A549 (cell line): ENCODE results near the gene ANLN. TPM values are rescaled to one million over a fixed set of nuclear protein-coding genes. Genes with fewer than 3 reads are reported as not detected.
"Not testable (repeated sequence)": the region's sequence is repeated elsewhere in the genome, so short reads cannot be mapped to it uniquely, and the experiment has no call there.

Experiments used
- ATAC-seq, 2 experiments: fragments of 200-7000 bp in 1 of 2; fragments of >200 bp in 1 of 2; cut with Nextera tagmentation in 1 of 2; cut with Tn5 transposase in 1 of 2; 3 replicates each; pipeline versions ENCODE4 v1.8.0 to v1.9.1; 2018 to 2020; ENCODE audit warnings: mild to moderate bottlenecking in 1 of 2, moderate library complexity in 1 of 2
- CTCF ChIA-PET: fragments of 300-600 bp; sonication (Branson Sonifier 250); formaldehyde crosslinking; extraction: SDS; loops from one replicate; lab custom pipeline; 2021; ENCODE audit warnings: antibody characterized with exemption, inconsistent platforms; lab: Yijun Ruan, JAX
- POLR2A ChIA-PET: fragments of 350-600 bp; formaldehyde crosslinking; extraction: SDS; loops from one replicate; lab custom pipeline; 2021; ENCODE audit warnings: antibody characterized with exemption, inconsistent platforms; lab: Yijun Ruan, JAX
- DNase-seq, 2 experiments: peaks; one replicate each; pipeline versions ENCODE4 v3.0.0 to v3.0.0-alpha.2; 2011 to 2016; ENCODE audit warnings: low read depth in 1 of 2, low spot score in 1 of 2
- FAIRE-seq: peaks from 2 replicates; lab custom pipeline; 2011; peaks lifted over from hg19 to GRCh38; lab: Jason Lieb, UNC
- H3K27ac ChIP-seq, 2 experiments: fragments of >200 bp; sonication (Bioruptor Twin); formaldehyde crosslinking; 3 replicates each; pipeline ENCODE4 v1.5.1; 2016 to 2017
- H3K4me1 ChIP-seq: fragments of >200 bp; sonication (Bioruptor Twin); formaldehyde crosslinking; 3 replicates; pipeline ENCODE4 v1.6.1; 2016
- H3K4me2 ChIP-seq: fragments of >200 bp; sonication (Bioruptor Twin); formaldehyde crosslinking; 3 replicates; pipeline ENCODE4 v1.6.1; 2016
- H3K4me3 ChIP-seq: fragments of >200 bp; sonication (Bioruptor Twin); formaldehyde crosslinking; 3 replicates; pipeline ENCODE4 v1.5.1; 2016
- H3K9me3 ChIP-seq: fragments of >200 bp; sonication (Bioruptor Twin); formaldehyde crosslinking; 3 replicates; pipeline ENCODE4 v1.6.1; 2016
- CBX2 ChIP-seq: fragments of 200-600 bp; sonication (generic); IDR thresholded peaks from 2 replicates; pipeline ENCODE4 v1.6.1; 2016; ENCODE audit warnings: low read depth, mild to moderate bottlenecking, borderline replicate concordance
- CHD4 ChIP-seq: fragments of 200-600 bp; sonication (generic); IDR thresholded peaks from 2 replicates; pipeline ENCODE4 v1.6.1; 2016; ENCODE audit warnings: antibody characterized with exemption, mild to moderate bottlenecking, borderline replicate concordance
- ELK1 ChIP-seq: fragments of 150-350 bp; IDR thresholded peaks from 2 replicates; pipeline ENCODE4 v1.6.1; 2014; ENCODE audit warnings: low read depth, mild to moderate bottlenecking, low read length
- ESRRA ChIP-seq: fragments of 150-350 bp; IDR thresholded peaks from 2 replicates; pipeline ENCODE4 v1.6.1; 2014; ENCODE audit warnings: mild to moderate bottlenecking, low read length, borderline replicate concordance
- FOSB ChIP-seq: fragments of 250-450 bp; sonication (Bioruptor Pico); IDR thresholded peaks from 2 replicates; pipeline ENCODE4 v1.5.0; 2020; ENCODE audit warnings: mild to moderate bottlenecking, moderate library complexity
- FOXS1 ChIP-seq: fragments of 250-450 bp; sonication (Bioruptor Pico); IDR thresholded peaks from 2 replicates; pipeline ENCODE4 v1.5.0; 2020; ENCODE audit warnings: mild to moderate bottlenecking, moderate library complexity
- HDAC2 ChIP-seq: fragments of 200-600 bp; sonication (generic); IDR thresholded peaks from 2 replicates; pipeline ENCODE4 v1.6.1; 2016
- HEYL ChIP-seq: fragments of 250-450 bp; sonication (Bioruptor Pico); IDR thresholded peaks from 2 replicates; pipeline ENCODE4 v1.8.0; 2021; ENCODE audit warnings: mild to moderate bottlenecking, moderate library complexity
- HOXB13 ChIP-seq: fragments of 250-450 bp; sonication (Bioruptor Pico); IDR thresholded peaks from 2 replicates; pipeline ENCODE4 v1.5.0; 2020; ENCODE audit warnings: low read depth, mild to moderate bottlenecking, moderate library complexity
- HOXB5 ChIP-seq: fragments of 250-450 bp; sonication (Bioruptor Pico); IDR thresholded peaks from 2 replicates; pipeline ENCODE4 v1.5.0; 2020; ENCODE audit warnings: mild to moderate bottlenecking, moderate library complexity
- JUN ChIP-seq, 2 experiments: fragments of >200 bp; sonication (Bioruptor Twin); formaldehyde crosslinking; IDR thresholded peaks; 2 replicates in 1 of 2; 3 replicates in 1 of 2; pipeline ENCODE4 v1.6.1; 2016 to 2017
- JUNB ChIP-seq: fragments of >200 bp; sonication (Bioruptor Twin); formaldehyde crosslinking; IDR thresholded peaks from 2 replicates; pipeline ENCODE4 v1.6.1; 2016
- KDM1A ChIP-seq: fragments of 200-600 bp; sonication (generic); IDR thresholded peaks from 2 replicates; pipeline ENCODE4 v1.6.1; 2016; ENCODE audit warnings: low read depth, mild to moderate bottlenecking
- MYC ChIP-seq: IDR thresholded peaks from 2 replicates; pipeline ENCODE4 v1.6.1; 2012; ENCODE audit warnings: mild to moderate bottlenecking, inconsistent platforms, low read length, improper control_type of control experiment, borderline replicate concordance
- NFE2L2 ChIP-seq: fragments of 150-350 bp; conservative IDR thresholded peaks from 2 replicates; pipeline ENCODE4 v1.6.1; 2014; ENCODE audit warnings: low read length
- NPAS2 ChIP-seq: fragments of 250-450 bp; sonication (Bioruptor Pico); IDR thresholded peaks from 2 replicates; pipeline ENCODE4 v1.8.0; 2022; ENCODE audit warnings: mild to moderate bottlenecking, moderate library complexity, borderline replicate concordance
- NR3C1 ChIP-seq: fragments of >200 bp; sonication (Bioruptor Twin); formaldehyde crosslinking; IDR thresholded peaks from 3 replicates; pipeline ENCODE4 v1.6.1; 2017
- POLR2A ChIP-seq: IDR thresholded peaks from 2 replicates; pipeline ENCODE4 v1.6.1; 2012; ENCODE audit warnings: mild to moderate bottlenecking, low read length
- POLR2AphosphoS2 ChIP-seq: conservative IDR thresholded peaks from 2 replicates; pipeline ENCODE4 v1.6.1; 2012; ENCODE audit warnings: low read length, improper control_type of control experiment, inconsistent platforms
- RCOR1 ChIP-seq: fragments of 150-350 bp; IDR thresholded peaks from 2 replicates; pipeline ENCODE4 v1.6.1; 2014; ENCODE audit warnings: antibody characterized with exemption, low read length, low read depth
- REST ChIP-seq: fragments of 200-600 bp; sonication (generic); IDR thresholded peaks from 2 replicates; pipeline ENCODE4 v1.6.1; 2016; ENCODE audit warnings: antibody characterized with exemption, mild to moderate bottlenecking, moderate library complexity
- SMC3 ChIP-seq: fragments of >200 bp; sonication (Bioruptor Twin); formaldehyde crosslinking; IDR thresholded peaks from 3 replicates; pipeline ENCODE4 v1.6.1; 2018; ENCODE audit warnings: inconsistent platforms
- TP53 ChIP-seq: fragments of 250-450 bp; sonication (Bioruptor Pico); IDR thresholded peaks from 2 replicates; pipeline ENCODE4 v1.5.0; 2021; ENCODE audit warnings: mild to moderate bottlenecking, moderate library complexity
- ZC3H11A ChIP-seq: fragments of 450-650 bp; IDR thresholded peaks from 2 replicates; pipeline ENCODE4 v1.6.1; 2014; ENCODE audit warnings: antibody characterized with exemption, mild to moderate bottlenecking
- WGBS: methylation state at CpG from one replicate; pipeline ENCODE4 v1.1.6; 2017; ENCODE audit errors: missing lambda C conversion rate; 5-methylcytosine and 5-hydroxymethylcytosine counted together
- polyA plus RNA-seq, 4 experiments: library from polyadenylated mRNA; depleted of rRNA in 3 of 4; stranded (reverse); fragments of >200 nt; fragmentation: RNase III in 1 of 4; extraction: RNeasy Plus Mini Kit Qiagen cat#74134 plus additional on column Dnase treatment in 1 of 4; gene quantifications; 2 replicates in 3 of 4; 3 replicates in 1 of 4; pipeline ENCODE4 v1.2.3, GENCODE V29; 2011 to 2017
- TF ChIP-seq, protein P1 (sequence below): fragments of 250-450 bp; sonication (Bioruptor Pico); IDR thresholded peaks from 2 replicates; pipeline ENCODE4 v1.5.0; 2020; ENCODE audit warnings: low read depth, mild to moderate bottlenecking, moderate library complexity
- TF ChIP-seq, protein P2 (sequence below): fragments of >200 bp; sonication (Bioruptor Twin); formaldehyde crosslinking; IDR thresholded peaks from 3 replicates; pipeline ENCODE4 v1.6.1; 2016
- TF ChIP-seq, protein P3 (sequence below): IDR thresholded peaks from 2 replicates; pipeline ENCODE4 v1.6.1; 2012

The ANLN gene
- polyA plus RNA-seq, 2 of the 4 experiments (the other 2 are of a cell fraction): 52.4 to 72.9 TPM

DNA sequence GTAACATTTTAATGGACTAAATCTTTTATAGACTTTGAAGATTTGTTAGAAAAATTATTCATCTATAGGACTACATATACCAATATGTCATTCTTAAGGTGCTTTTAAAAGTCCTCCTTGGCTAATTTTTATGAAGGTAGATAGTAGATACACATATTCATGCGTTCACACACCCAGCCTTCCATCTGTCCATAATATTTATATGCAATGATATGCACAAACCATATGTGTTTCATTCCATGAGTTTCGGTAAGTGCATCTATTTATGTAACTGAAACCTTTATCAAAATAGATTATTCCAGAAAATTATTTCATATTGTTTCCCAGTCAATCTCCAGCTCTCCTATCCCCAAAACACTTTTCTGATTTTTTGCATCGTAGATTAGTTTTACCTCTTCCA is 101.7 kb downstream of the ANLN start (continued):
- TF ChIP-seq, protein P1, sequence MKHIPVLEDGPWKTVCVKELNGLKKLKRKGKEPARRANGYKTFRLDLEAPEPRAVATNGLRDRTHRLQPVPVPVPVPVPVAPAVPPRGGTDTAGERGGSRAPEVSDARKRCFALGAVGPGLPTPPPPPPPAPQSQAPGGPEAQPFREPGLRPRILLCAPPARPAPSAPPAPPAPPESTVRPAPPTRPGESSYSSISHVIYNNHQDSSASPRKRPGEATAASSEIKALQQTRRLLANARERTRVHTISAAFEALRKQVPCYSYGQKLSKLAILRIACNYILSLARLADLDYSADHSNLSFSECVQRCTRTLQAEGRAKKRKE: no peak
- no peak for TF ChIP-seq MYC

DNA sequence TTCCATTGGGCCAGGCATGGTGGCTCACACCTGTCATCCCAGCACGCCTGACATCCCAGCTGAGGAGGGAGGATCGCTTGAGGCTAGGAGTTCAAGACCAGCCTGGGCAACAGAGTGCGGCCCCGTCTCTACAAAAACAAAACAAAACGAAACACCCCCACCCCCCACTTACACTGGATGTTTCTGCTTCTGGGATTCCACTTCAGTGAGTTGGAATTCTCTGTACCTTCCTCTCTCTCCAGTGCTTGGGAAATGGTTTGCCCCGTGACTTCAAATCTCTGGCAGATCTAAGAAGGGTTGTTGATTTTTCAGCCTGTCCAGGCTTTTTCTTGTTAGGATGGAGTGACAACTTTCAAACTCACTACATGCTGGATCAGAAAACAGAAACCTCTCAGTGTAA is 106.9 kb downstream of the ANLN start:
- ChIA-PET POLR2A (no interaction called here), CTCF (interaction anchor here (0.9 to 20.0 kb wide), 3 partner anchors 9 to 471 kb away, joined by 3 to 261 read pairs (median 14); no protein-coding TSS in a partner anchor)
- no peaks in the 10 kb centered on the region for H3K4me1 ChIP-seq
- no peak overlapping the region for H3K4me2 ChIP-seq
- no peak overlapping the region for H3K4me3 ChIP-seq
- H3K9me3 ChIP-seq: no peaks in the 10 kb centered on the region
- no peak overlapping the region for H3K27ac ChIP-seq
- WGBS: 71% methylated on average over 6 of the region's 6 CpGs
- TF ChIP-seq HOXB5 (no peak), POLR2AphosphoS2 (no peak), ESRRA (no peak), SMC3 (no peak), JUN (IDR thresholded peaks at IDR 0.05) (no peak), TP53 (no peak), MYC (no peak), NR3C1 (no peak), JUNB (no peak), HEYL (no peak), POLR2A (no peak)
- FAIRE-seq (no peak), ATAC-seq (no peak), DNase-seq (no peak)

DNA sequence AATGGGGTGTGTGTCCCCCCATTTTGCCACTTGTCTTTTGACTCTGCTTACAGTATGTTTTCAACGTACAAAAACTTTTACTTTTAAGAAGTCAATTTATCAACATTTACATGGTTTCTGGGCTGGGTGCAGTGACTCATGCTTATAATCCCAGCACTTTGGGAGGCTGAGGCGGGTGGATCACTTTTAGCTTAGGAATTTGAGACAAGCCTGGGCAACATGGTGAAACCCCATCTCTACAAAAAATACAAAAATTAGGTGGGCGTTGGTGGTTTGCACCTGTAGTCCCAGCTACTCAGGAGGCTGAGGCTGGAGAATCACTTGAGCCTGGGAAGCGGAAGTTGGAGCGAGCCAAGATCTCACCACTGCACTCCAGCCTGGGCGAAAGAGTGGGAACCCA is 107.5 kb downstream of the ANLN start:
- POLR2A ChIA-PET, H3K4me2 ChIP-seq, H3K4me3 ChIP-seq, ATAC-seq, H3K27ac ChIP-seq, H3K9me3 ChIP-seq, H3K4me1 ChIP-seq, DNase-seq, FAIRE-seq: not testable (repeated sequence)
- 67% methylated on average over 6 of the region's 6 CpGs for WGBS
- CTCF ChIA-PET: interaction anchor here (0.9 to 20.0 kb wide), 3 partner anchors 10 to 470 kb away, joined by 3 to 261 read pairs (median 14); no protein-coding TSS in a partner anchor

GRCh38 chr7:36497775-36498174 is 108.1 kb downstream of the ANLN start:
- POLR2A ChIA-PET: no interaction called here
- no peak for TF ChIP-seq FOSB (CRISPR knock-in tag)
- TF ChIP-seq CBX2: no peak
- TF ChIP-seq RCOR1: no peak
- TF ChIP-seq POLR2A: no peak
- TF ChIP-seq SMC3: no peak
- no peak for TF ChIP-seq ELK1
- no peak for TF ChIP-seq REST
- no peak for TF ChIP-seq HOXB13 (CRISPR knock-in tag)
- no peak for TF ChIP-seq ZC3H11A
- no peak for TF ChIP-seq KDM1A
- no peak for TF ChIP-seq CHD4
- TF ChIP-seq, protein P2, sequence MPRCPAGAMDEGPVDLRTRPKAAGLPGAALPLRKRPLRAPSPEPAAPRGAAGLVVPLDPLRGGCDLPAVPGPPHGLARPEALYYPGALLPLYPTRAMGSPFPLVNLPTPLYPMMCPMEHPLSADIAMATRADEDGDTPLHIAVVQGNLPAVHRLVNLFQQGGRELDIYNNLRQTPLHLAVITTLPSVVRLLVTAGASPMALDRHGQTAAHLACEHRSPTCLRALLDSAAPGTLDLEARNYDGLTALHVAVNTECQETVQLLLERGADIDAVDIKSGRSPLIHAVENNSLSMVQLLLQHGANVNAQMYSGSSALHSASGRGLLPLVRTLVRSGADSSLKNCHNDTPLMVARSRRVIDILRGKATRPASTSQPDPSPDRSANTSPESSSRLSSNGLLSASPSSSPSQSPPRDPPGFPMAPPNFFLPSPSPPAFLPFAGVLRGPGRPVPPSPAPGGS: no peak
- TF ChIP-seq HDAC2: no peak
- TF ChIP-seq FOXS1 (CRISPR knock-in tag): no peak
- no peak for TF ChIP-seq NFE2L2
- TF ChIP-seq, protein P3, sequence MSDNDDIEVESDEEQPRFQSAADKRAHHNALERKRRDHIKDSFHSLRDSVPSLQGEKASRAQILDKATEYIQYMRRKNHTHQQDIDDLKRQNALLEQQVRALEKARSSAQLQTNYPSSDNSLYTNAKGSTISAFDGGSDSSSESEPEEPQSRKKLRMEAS: no peak
- no peak for TF ChIP-seq NPAS2 (CRISPR knock-in tag)
- TF ChIP-seq, protein P1: no peak

More at GRCh38 chr7:36497775-36498174, 108.1 kb downstream of the ANLN start:
- no peak for DNase-seq
- H3K4me2 ChIP-seq: no peak overlapping the region
- WGBS: 19% methylated on average over 4 of the region's 4 CpGs
- no peak overlapping the region for H3K4me3 ChIP-seq
- no peak for FAIRE-seq
- CTCF ChIA-PET: interaction anchor here (1.2 to 20.0 kb wide), 4 partner anchors 10 to 702 kb away, joined by 3 to 261 read pairs (median 3); no protein-coding TSS in a partner anchor
- H3K27ac ChIP-seq: no peak overlapping the region
- no peak for ATAC-seq
- H3K9me3 ChIP-seq: no peaks in the 10 kb centered on the region
- no peaks in the 10 kb centered on the region for H3K4me1 ChIP-seq
